NB4 (cell line): ENCODE data around the gene CAND2.
"Not testable (repeated sequence)": the region's sequence is repeated elsewhere in the genome, so short reads cannot be mapped to it uniquely, and the experiment has no call there.

Source experiments
- CTCF ChIP-seq: IDR thresholded peaks from one replicate; pipeline ENCODE4 v1.5.1; 2012; ENCODE audit warnings: low read depth, low read length
- POLR2A ChIP-seq: IDR thresholded peaks from 2 replicates; pipeline ENCODE4 v1.6.1; 2011; ENCODE audit warnings: mild to moderate bottlenecking; ENCODE audit not compliant: insufficient read length; ENCODE audit errors: extremely low read depth

GRCh38 chr3:12853847-12854246 lies 57.4 kb downstream of the CAND2 start:
- TF ChIP-seq POLR2A, CTCF: not testable (repeated sequence)
